Activated T-cell treated with anti-CD3 and anti-CD28 coated beads, Interleukin-2, amount 50 U/mL, for 24 hours (primary cell): ENCODE data around the gene TNFSF13B.

ENCODE experiments used
- DNase-seq: peaks from one replicate; pipeline ENCODE4 v3.0.0-alpha.2; 2020
- H3K27ac Mint-ChIP-seq: 2 replicates; pipeline ENCODE4 v1.8.0; 2020; ENCODE audit warnings: mild to moderate bottlenecking, mixed read lengths
- H3K27me3 Mint-ChIP-seq: 2 replicates; pipeline ENCODE4 v1.8.0; 2020; ENCODE audit warnings: mixed read lengths
- H3K36me3 Mint-ChIP-seq: 2 replicates; pipeline ENCODE4 v1.8.0; 2020; ENCODE audit warnings: low read depth, mixed read lengths
- H3K4me1 Mint-ChIP-seq: 2 replicates; pipeline ENCODE4 v1.8.0; 2020; ENCODE audit warnings: low read depth, mixed read lengths
- H3K4me3 Mint-ChIP-seq: 2 replicates; pipeline ENCODE4 v1.8.0; 2020; ENCODE audit warnings: mild to moderate bottlenecking, moderate library complexity, mixed read lengths
- H3K9me3 Mint-ChIP-seq: 2 replicates; pipeline ENCODE4 v1.8.0; 2020; ENCODE audit warnings: mixed read lengths

The TNFSF13B gene

GRCh38 chr13:108346376-108346775 lies 76.9 kb downstream of the TNFSF13B start:
- Mint-ChIP-seq H3K36me3 (no peaks in the 10 kb centered on the region), H3K9me3 (no peaks in the 10 kb centered on the region), H3K27me3 (no peaks in the 10 kb centered on the region), H3K4me1 (peaks cover 32% of the 10 kb centered on the region), H3K27ac (no peak overlapping the region), H3K4me3 (no peak overlapping the region)
- peak; percentile 30 for DNase-seq

GRCh38 chr13:108349269-108349668 lies 79.8 kb downstream of the TNFSF13B start:
- no peaks in the 10 kb centered on the region for H3K27me3 Mint-ChIP-seq
- peaks cover 15% of the 10 kb centered on the region for H3K4me1 Mint-ChIP-seq
- H3K4me3 Mint-ChIP-seq = no peak overlapping the region
- DNase-seq = no peak
- no peaks in the 10 kb centered on the region for H3K36me3 Mint-ChIP-seq
- H3K27ac Mint-ChIP-seq = no peak overlapping the region
- no peaks in the 10 kb centered on the region for H3K9me3 Mint-ChIP-seq

GRCh38 chr13:108350579-108350978 lies 81.1 kb downstream of the TNFSF13B start:
- Mint-ChIP-seq H3K4me3 (no peak overlapping the region), H3K27ac (no peak overlapping the region), H3K9me3 (no peaks in the 10 kb centered on the region), H3K4me1 (peaks cover 13% of the 10 kb centered on the region), H3K36me3 (no peaks in the 10 kb centered on the region), H3K27me3 (no peaks in the 10 kb centered on the region)
- no peak for DNase-seq

- DNase-seq = no peak
- Mint-ChIP-seq H3K27me3 (no peaks in the 10 kb centered on the region), H3K4me1 (peaks cover 3% of the 10 kb centered on the region), H3K4me3 (no peak overlapping the region), H3K36me3 (no peaks in the 10 kb centered on the region), H3K9me3 (no peaks in the 10 kb centered on the region), H3K27ac (no peak overlapping the region)
These were observed 83.1 kb downstream of the TNFSF13B start for GRCh38 chr13:108352599-108352998.

- Mint-ChIP-seq H3K4me3 (no peak overlapping the region), H3K27me3 (peaks cover 6% of the 10 kb centered on the region), H3K27ac (no peak overlapping the region), H3K9me3 (no peaks in the 10 kb centered on the region), H3K36me3 (no peaks in the 10 kb centered on the region), H3K4me1 (no peaks in the 10 kb centered on the region)
- no peak for DNase-seq
These were observed 87.7 kb downstream of the TNFSF13B start for GRCh38 chr13:108357228-108357627.
